HG02981 (cell line): Measurements from ENCODE around the gene GPSM3.
"Not testable (repeated sequence)": the region's sequence is repeated elsewhere in the genome, so short reads cannot be mapped to it uniquely, and the experiment has no call there.

ENCODE experiments used
- ATAC-seq: cut with Tn5 transposase; IDR thresholded peaks from one replicate; pipeline ENCODE4 v1.9.1; 2021; ENCODE audit warnings: mild to moderate bottlenecking, moderate library complexity; ENCODE audit not compliant: unreplicated experiment

GPSM3 gene

GRCh38 chr6:32203426-32204267, 11.2 kb upstream of the GPSM3 start:
- no peak for ATAC-seq

- ATAC-seq: no peak
These were observed 9.7 kb upstream of the GPSM3 start for GRCh38 chr6:32202186-32202585.

GRCh38 chr6:32200711-32201475, 8.4 kb upstream of the GPSM3 start:
- no peak for ATAC-seq

DNA sequence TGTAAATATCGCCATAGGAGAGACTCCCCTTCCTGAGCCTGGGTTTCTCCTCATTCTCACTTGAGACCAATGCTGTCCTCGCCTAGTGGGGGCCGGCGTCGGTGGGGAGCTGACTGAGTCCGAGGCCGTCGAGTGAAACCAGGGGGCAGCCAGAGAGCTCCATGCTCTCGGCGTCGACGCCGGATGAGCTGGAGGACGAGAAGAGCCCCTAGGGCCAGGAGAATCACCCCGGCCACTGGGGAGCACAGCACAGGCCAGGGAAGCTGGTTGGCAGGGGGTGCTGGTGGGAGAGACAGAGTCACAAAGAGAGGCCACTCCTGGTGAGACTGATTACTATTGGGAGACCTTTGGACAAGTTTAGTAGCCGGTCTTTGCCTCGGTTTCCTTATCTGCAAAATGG, 6.4 kb upstream of the GPSM3 start:
- no peak for ATAC-seq

DNA sequence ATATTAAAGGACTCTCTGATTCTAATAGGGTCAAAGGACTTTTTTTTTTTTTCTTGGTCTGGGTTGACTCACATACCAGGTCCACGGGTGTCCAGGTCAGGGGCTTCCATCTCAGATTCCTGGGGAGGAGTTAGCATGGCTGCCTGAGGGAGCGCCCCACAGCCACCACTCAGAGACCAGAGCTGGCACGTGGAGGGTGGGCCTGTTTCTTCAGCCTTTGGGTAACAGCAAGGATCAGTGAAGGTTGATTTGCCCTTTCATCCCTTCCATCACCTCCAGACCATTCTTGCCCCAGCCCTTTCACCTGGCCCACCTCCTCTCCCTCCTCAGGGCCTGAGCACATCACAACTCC, 5.9 kb upstream of the GPSM3 start:
- ATAC-seq: no peak

DNA sequence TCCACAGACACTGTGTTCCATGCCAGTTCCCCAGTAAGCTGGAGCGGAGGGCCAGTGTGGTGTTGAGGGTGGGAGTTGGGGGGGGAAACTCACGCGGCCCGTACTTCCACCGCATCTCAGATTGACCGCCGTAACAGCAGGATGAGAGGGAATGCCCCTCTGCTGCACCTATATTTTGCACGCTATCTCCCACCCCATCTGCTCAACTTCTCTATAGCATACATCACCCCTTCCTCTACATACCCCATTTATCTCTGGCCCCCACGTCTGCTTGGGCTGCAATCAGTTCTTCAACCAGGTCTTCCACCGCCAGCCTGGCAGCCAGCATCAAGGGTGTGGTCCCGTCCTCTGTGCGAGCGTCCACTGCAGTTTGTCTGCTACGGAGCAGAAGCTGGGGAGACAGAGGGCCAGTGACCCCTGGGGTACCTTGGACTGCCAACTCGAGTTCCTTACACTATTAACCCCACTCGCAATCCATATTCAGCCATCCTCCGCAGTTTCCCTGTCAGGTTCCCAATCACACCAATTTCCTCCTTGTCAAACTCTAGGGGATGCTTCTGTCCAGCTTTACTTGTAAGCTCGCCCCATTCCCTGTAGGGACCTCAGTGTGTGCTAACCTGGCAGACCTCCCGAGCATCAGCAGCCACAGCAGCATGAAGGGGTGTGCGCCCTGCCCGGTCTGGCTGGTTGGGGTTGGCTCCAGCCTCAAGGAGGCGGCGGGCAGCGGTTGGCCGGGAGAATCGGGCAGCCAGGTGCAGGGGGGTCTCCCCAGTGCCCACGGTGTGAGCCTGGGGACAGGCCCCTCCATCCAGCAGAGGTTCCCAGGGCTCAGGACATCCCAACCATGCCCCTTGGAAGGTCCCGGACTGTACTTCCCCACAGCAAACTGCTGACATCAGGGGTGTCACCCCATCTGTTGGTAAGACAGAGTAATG, 4.5 kb upstream of the GPSM3 start:
- no peak for ATAC-seq

DNA sequence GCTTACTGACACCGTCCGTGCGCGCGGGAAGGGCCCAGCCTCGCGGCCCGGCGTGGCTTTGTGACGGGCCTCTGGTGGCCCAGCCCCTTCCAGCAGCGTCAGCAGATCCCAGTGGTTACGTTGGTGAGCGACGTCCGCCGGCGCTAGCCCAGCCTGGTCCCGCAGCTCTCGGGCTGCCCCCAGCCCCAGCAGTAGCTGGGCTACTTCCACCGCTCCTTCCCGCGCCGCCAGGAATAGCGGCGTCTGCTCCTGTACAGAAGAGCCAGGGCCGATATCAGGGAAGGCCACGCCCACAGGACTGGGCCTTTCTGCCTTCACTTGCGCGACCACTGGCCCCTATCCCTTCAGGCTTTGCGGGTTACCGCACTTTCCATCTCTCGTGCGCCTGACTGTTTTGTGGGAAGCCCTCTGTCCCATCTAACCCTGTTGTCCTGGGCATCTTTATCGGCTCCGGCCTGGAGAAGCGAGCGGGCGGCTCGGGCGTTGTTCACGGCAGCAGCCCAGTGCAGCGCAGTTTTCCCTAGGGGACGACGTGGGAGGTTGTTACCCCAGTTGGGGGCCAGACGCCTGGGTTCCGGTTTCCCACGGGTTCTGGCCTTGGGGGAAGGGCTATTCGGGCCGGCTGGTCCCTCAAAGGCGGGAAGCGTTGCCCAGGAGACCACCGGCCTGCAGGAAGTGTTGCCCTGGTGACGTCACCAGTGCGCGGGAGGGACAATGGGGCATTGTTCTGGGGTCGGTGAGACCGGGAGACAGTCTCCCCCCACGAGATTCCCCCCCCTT, 3.6 kb upstream of the GPSM3 start:
- ATAC-seq: peak; percentile 71

DNA sequence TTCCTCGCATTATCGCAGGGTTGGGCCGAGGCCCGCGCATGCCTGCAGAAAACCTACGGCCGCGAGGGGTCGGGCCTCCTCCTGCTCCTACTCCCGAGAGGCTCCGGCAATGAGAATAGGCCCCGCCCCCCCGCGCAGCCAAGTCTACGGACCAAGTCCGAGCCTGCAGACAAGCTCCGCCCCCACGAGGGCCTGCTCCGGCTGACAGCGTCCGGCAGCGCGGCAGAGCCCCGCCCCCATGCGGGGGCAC, 3.1 kb upstream of the GPSM3 start:
- ATAC-seq: peak; percentile 77

GRCh38 chr6:32194825-32195651, 2.6 kb upstream of the GPSM3 start:
- no peak for ATAC-seq

- ATAC-seq: no peak
These were observed 1.9 kb upstream of the GPSM3 start for GRCh38 chr6:32194388-32194787.

GRCh38 chr6:32193096-32193495, 653 bp upstream of the GPSM3 start:
- ATAC-seq: not testable (repeated sequence)

DNA sequence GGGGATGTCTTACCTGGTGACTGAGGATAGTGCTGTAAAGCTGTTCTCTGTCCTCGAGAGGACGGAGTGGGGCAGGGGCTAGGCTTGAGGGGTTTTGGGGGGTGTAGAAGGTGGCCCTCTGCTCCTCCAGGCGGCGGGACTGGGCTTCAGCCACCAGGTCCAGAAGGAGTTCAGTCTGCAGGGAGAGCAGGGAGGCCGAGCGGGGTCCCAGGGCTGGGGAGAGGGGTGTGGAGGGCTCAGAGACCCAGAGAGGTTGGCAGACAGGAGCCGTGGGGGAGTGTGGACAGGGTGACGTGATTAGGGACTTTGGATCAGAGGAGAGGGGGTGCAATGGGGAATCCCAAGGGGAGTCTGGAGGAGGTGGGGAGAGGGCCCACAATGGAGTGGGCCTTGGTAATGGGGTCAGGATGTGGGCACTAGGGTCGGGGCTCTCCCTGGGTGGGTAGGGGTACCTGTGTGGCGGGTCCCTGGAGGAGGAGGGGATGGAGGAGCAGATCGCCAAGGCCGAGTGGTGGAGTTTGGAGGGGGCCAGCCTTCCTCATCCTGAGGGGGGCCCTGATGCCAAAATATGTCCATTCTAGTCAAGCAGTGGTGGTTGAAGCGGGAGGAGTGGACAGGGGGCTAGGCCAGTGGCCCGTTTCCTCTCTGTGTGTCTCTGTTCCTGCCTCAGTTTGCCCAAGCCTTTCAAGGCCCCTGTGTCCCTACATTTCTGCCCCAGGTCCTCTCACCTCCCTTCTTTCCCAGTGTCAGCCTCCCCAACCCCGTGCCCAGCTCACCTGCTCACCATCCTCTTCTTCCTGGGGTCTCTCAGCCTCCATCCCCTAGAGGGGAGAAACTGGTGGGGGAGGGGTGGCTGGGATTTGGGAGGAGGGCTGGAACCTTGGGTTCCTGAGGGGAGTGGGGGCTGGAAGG, 491 bp downstream of the GPSM3 start:
- ATAC-seq: no peak

- no peak for ATAC-seq
These were observed 1.3 kb downstream of the GPSM3 start for GRCh38 chr6:32190911-32191677.

- ATAC-seq: peak; percentile 51
These were observed 2.2 kb downstream of the GPSM3 start, which contains the start of gene PBX2 for GRCh38 chr6:32190054-32190851. Gene PBX2 (minus strand): TSS chr6:32190202. CDS start chr6:32189915, 287 bp downstream.

DNA sequence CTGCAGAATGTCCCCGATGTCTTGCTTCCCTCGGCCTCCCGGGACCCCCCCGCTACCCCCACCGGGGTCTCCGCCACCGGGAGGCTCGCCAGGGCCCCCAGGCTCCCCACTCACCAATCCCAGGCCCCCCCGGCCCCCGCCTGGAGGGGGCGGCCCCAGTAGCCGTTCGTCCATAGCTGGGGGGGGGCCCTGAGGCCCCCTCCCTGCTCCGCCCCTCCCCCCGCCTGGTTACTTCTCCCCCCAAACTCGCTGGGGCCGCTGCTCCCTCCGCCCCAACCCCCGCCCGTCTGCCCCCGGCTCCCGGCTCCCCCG, 2.7 kb downstream of the GPSM3 start:
- ATAC-seq: no peak

GRCh38 chr6:32189069-32189741, 3.2 kb downstream of the GPSM3 start:
- no peak for ATAC-seq
